NCI-H1417 (cell line): Measurements from ENCODE around the gene ADORA2A.

ENCODE experiments used
- DNase-seq, 3 experiments: peaks; one replicate each; lab custom pipeline; 2025; lab: John Stamatoyannopoulos, UW

ADORA2A gene

DNA sequence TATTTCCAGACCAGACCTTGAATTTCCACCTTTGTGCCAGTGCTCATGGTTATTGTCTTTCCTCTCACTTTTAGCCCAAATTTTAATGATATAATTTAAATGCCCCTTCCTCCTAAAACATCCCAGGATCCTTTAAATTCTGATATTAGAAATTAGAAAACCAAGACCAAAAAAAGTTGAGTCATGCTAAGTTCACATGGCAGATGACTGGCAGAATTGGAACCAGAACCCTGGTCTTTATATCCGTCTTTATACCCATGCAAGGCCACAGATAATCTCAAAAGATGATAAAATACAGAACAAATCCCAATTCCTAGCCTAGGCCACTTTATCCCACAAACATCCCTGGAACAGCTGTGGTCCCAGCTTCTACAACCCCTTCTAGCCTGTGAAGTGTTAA is 26.5 kb downstream of the ADORA2A start:
- no peak for DNase-seq

DNA sequence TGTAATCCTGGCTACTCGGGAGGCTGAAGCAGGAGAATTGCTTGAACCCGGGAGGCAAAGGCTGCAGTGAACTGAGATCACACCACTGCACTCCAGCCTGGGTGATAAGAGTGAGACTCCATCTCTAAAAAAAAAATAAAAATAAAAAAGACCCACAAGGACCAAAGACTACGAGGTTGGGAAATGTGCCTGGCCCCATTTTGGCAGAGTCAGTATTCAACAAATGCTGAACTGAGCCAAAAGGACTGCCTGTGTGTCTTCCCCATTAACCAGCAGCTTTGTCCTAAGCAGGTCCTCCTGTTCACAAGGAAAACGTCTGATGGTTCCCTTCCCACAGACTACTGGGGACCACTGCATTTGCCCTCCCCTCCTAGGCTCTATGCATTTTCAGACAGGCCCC is 27.6 kb downstream of the ADORA2A start:
- DNase-seq, result no peak

DNA sequence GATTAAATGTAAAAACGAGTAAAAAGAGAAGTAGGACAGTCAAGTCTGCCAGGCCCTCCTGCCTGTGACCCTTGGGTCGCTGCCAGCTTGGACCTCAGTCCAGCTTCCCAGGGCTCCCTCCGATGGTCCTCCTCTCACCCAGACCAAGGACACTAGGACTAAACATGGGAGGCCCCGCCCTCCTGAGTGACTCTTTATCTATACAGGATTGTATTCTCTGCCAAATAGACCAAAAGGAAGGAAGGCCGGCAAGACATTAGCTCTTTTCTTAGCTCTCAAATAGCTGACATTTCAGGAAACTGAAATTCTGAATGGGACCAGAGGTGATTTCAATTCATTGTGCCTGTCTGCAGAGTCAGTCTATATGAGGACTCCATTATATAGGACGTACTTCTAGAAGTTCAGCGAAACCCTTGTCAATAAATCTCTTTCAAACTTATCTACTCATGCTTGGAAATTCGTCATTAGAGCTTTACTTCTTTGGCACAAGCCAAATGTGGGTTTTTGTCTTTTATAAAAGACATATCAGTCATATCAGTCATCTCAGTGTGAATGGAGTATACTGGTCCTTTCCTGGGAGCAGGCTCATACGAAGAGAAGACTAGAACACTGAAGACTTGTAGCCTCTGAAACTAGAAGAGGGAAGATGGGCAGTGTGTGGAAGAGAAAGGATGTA is 28.5 kb downstream of the ADORA2A start:
- no peak for DNase-seq

DNA sequence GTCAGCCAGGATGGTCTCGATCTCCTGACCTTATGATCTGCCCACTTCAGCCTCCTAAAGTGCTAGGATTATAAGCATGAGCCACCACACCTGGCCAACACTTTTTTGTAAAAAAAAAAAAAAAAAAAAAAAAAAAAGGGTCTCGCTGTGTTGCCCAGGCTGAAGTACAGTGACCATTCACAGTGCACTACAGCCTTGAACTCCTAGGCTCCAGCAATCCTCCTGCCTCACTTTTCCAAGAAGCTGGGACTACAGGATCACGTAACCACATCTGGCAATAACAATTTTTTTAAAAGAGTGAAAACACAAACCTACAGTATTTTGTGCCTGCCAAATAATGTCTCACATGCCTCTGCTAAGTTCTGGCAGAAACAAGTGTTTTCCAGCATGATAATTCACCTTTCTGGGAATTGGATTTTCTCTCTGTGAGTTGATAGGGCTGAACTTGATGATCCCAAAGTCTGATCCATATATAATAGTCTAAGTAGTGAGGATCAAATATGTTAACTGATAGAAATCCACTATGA is 30.6 kb downstream of the ADORA2A start:
- no peak for DNase-seq

DNA sequence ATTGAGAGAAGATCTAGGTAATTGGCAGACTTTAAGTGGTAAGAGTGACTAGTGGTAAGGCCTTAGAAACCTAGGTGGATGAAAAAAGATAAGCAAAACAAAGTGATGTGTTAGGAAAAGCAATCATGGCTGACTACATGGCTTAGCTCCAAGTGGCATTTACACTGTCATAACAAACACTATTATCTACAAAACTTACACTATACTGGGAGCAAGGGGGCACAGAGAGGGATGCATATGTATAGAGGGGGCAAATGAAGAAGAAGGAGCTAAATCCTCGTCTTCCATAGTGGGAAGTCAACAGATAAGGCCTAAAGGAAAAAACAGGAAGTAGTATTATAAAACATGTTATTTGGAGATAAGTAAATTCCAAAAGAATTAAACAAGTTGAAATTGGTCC is 32.5 kb downstream of the ADORA2A start:
- DNase-seq, result no peak

DNA sequence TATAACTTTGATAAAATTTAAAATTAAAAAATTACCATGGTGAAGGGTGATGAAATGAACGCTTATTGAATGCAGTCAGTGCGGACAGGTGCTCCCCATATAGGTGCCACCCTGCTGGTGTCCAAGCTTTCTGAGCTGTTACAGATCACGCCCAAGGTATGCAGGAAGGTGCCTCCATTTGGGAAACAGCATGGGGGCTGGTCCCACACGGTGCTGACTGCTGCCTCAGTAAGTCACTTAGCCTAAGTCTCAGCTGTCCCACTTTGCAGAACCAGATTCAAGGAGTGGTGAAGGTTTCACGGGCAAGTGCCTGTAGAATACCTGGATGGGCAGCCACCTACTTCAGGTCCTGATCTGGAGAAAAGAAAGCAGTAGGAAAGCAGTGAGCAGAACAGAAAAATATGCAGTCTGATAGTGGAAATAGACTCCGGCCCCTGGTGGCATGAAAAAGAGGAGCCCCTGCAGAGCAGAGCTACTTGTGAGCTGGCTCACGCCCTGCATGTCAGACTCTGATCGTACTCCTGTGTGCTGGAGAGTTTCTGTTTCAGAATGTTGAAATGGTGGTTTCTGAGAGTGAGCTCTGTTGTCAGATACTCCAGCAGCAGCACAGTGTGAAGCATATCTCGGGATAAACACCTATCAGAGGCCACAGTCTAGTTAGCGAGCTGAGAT is 33.2 kb downstream of the ADORA2A start:
- no peak for DNase-seq

DNA sequence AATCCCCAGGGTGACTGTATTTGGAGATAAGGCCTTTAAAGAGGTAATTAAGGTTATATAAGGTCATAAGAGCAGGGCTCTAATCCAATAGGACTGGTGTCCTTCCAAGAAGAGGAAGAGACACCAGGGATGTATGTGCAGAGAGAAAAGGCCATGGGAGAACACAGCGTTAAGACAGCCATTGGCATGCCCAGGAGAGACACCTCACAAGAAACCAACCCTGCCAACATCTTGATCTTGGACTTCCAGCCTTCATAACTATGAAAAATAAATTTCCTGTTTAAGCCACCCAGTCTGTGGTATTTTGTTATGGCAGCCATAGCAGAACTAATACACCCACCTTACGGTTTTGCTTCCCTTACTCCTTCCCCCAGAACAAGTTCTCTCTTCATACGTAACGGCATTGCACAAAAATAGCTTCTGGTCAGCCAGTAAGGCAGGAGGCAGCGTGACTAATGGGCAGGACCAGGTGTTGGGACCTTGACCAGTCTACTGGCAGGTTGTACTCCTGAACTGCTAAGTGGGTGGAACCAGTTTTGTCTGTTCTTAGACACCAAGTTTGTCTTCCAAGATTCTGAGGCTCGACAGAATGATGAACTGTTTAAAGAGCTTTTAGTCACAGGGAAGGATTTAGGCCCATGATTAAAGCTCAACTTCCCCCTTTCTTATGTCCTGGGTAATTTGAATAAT is 35.8 kb downstream of the ADORA2A start:
- DNase-seq, result no peak

DNA sequence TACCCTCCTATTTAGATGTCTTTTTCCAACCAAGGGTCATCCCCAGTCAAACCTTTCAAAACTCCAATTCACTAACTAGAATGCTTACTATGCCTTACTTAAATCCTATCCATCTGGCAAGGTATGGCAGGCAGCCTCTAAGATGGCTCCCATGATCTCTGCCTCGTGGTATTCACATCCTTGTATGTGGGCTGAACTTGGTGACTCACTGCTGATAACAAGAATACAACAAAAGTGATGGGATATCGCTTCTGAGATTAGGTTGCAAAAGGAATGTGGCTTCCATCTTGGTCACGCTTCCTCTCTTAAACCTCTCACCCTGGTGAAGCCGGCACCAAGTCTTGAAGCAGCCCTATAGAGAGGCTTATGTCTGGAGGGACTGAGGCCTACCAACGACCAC is 38.2 kb downstream of the ADORA2A start:
- no peak for DNase-seq

DNA sequence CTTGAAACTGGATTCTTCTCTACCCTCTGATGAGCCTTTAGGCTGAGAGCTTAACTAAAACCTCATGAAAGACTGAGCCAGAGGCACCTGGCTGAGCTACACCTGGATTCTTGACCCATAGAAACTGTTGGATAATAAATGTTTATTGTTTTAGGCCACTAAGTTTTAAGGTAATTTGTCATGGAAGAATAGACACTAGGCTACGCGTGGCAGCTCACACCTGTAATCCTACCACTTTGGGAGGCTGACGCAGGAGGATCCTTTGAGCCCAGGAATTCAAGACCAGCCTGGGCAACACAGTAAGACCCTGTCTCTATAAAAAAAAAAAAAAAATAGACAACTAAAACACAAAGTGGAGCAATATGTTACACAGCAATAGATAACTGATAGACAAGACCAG is 38.6 kb downstream of the ADORA2A start:
- no peak for DNase-seq

DNA sequence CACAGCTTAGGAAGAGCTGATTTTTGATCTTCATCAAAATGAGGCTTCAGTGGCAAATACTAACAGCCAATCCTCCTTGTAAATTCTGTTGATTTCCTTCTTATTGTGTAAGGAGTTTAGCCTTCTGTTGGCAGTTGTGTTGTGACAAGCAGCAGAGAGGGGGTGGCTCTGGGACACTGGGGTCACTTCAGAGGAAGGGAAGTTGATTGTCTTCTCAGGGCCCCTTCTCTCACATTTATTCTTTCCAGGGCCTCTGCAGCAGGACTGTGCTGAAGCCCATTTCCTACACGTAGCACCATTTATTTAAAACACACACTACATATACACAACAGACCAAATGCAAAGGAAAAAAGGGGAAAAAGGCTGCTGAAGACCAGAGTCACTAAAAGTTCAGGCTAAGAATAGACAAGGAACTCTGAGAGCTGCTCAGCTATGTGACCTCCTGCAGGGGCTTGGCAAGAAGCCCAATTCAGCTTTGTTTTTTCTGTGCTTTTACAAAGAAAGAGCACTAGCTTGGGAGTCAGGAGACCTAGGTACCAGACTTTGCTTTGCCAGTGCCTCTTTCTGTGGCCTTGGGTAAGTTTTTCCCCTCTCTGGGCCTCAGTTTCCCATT is 39.4 kb downstream of the ADORA2A start:
- no peak for DNase-seq

DNA sequence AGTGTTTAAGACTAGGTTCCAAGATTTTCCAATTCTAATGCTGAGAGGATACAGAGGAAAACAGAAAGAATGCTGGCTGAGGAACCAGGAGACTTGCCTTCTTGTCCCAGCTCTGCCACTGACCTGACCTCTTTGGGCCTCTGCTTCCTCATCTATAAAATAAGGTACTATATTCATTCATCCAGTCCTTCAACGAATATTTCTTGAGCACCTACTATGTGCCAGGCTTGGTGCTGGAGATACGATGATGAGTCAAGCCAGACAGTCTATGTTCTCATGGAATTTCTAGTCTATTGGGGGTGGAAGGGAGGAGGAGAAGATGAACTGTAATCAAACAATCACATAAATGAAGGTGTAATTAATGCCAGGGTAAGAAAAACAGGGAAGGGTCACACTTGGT is 39.9 kb downstream of the ADORA2A start:
- no peak for DNase-seq

DNA sequence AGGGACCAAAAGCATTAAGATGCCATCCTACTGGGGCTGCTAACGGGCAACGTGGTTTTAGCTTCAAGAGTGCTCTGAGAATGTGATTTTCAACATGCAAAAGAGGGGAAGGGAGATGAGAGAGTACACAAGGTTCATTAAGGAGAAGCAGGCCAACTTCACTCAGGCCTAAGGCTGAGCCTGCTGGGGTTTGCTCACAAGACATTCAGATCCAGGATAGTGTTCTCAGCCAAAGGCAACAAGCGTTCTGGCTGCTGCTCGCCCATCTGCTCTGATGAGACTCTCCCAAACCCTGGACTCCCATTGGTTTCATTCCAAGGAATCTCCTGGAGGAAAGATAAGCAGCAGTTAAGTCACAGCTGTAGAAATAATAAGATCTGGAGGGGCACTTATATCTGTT is 44.2 kb downstream of the ADORA2A start:
- DNase-seq, result no peak

DNA sequence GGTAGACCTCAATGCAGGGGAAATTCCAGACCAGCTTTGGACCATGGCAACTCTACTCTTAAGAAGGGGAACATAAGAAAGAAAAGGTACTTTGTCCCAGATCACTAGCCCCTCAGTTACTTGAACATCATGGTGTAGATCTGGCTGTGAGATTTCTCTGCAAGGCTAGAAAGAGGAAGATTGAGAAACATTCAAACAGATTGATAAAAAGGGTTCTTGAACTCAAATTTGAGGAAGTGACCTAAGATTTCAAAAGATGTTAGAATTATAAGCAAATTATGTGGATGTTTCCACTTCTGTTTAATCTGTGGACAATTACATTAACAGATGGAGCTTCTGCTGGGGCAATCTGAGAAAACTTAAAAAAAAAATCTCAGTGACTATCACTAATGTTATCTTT is 45.9 kb downstream of the ADORA2A start:
- no peak for DNase-seq

DNA sequence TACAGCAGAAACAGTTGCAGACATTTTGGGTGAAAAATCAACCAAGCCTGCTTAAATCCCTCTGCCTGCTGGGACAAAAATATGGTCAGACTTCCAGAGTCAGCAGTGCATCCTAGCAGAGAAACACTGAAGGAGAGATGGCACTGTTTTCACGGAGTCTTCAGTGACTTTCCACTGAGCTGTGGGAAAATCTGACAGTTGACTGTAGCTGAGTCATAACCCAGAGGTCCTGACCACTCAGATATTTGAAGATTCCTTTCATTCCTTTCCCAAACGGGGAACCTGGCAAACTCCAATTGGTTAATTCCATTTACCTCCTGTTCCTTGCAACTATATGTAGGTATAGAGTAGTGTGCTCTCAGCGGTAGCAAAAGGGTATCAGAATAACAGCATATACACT is 46.8 kb downstream of the ADORA2A start:
- DNase-seq, result no peak

DNA sequence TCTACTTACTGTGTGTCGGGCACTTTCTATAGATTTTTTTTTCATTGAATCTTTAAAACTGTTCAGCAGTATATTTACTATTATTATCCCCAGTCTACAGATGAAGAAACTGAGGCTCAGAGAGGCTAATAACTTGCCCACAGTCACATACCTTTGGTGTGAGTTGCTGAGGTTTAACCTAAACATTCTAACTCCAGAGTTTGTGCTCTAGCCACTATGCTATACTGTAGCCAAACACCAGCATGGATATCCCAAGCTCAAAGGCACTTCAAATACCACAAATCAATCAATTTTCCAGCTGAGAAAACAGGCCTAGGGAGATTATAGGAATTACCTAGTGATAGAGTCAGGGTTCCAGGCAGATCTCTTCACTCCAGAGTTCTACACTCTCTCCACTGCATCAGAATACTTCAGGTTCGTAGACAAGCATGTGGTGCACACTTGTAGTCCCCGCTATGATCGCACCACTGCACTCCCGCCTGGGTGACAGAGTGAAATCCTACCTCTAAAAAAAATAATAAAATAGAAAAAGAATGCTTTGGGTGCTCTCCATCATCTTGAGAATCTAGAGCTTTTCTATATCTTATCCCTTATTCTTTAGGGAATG is 47.4 kb downstream of the ADORA2A start:
- no peak for DNase-seq

DNA sequence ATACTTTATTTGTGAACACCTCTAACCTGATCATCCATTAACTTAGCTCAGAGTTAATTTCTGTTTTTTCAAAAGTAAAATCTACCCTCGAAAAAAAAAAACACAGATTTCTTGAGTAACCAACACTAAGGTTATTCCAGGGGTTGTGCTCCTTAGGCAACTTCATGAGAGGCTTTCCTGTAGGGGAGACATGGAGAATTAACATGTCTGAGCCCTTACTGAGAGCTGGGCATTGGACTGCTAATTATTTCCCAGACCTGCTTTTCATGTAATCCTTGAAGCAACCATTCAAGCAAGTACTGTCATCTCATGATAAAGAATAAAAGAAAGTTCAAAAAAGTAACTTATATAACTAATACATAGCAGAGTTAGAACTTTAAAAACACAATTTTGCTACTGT is 54.2 kb downstream of the ADORA2A start:
- no peak for DNase-seq

DNA sequence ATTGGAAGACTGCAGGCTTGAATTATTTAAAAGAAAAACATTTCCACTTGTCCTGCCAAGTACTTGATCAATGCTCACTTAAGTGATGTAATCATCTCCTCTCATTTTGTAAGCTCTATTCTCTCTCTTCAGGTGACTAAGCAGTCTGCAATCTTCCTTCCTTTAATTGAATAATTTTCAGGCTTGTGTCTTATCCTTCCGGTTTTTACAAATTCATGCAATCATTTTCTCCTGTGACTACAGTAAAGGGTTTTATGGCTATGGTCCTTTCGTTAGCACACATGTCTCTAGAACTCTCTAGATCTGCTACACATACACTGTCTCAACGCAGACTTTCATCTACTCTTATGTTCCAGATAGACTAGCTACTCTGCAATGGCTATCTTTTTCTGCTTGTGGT is 55.2 kb downstream of the ADORA2A start:
- peak in 1 of 3 experiments; percentile 42 for DNase-seq

DNA sequence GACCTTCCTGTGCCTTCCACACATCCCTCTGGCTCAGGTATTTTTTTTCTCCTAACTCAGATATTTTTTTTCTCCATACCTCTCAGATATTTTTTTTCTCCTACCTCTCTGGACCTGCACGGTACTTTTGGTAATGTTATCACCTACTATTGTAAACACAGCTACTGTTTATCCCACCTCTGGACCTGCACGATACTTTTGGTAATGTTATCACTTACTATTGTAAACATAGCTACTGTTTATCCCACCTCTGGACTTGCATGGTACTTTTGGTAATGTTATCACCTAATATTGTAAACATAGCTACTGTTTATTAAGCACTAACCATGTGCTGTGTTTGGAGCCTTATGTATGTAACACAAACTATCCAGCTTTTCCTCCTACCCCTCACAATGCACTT is 55.6 kb downstream of the ADORA2A start:
- DNase-seq, result no peak

DNA sequence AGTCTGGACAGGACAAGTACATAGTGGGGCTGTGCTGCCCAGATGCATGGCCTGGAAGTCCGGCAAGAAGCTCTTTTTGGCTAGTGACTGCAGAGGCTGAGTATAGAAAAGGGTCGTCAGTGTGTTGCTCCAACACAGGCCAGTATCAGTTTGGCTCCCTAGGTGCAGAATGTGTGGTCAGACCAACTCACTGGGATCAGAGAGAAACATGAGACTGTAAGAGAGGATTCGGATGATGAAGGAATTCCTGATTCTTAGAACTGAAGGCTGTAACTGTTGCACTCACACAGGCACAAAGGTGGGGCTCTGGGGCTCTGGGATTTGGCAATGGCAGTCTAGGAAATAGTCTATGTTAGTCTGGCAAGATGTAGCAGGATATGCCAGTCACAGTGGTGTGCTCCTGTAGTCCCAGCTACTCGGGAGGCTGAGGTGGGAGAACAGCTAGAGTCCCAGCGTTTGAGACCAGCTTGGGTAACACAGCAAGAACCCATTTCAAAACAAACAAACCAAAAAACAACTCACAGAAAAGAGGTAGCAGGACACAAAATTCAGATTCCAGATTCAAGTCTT is 56.7 kb downstream of the ADORA2A start:
- no peak for DNase-seq

DNA sequence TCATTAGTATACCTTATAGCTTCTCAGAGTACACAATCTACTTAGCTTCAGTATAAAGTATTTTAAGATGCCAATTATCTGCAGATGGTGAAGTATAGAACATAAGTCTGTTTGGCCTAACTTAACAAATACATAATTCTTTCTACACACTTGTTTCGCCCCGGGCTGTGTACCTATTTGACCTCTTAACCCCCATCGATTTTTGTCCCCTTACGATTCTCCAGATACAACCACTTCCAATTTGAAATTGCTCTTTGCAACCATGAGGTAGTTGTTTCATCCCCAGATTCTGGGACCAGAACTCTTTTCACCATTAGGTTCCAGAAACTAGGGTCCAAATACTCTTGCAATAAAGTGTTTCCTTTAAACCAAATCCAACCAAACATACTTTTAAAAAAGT is 57.8 kb downstream of the ADORA2A start:
- DNase-seq, result no peak

DNA sequence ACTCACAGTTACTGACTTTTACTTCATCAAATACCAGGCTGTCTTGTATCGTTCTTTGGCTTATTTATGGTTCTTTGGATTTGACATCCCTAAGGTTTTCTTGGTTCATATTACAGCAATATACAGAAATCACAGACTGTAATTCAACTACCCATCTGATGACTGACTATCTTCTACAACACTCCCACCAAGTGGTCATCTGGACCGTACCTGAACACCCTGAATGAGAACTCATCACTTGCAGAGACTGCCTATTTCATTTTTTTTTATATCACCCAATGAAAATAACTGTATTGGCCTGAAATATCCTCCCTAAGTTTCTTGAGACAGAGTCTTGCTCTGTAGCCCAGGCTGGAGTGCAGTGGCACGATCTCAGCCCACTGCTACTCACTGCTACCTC is 58.2 kb downstream of the ADORA2A start:
- DNase-seq, result no peak

DNA sequence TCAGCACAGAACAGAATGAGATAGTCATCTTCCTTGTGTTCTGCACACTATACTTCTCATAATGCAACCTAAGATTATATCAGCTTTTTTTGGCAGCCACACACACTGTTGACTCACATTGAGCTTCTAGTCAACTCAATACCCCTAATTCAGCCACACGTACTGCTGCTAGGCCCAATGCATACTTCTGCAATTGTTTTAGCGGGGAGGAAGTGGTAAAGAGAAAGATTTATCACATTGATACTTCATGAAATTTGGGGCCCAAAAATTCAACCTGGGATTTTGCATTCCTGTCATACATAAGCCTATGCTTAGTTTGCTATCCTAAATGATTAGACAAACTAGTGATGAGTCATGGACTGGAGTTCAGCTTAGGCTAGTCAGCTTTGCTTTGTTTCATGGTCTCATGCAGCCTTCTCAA is 59.1 kb downstream of the ADORA2A start:
- no peak for DNase-seq
